Activated CD8-positive, alpha-beta memory T cell treated with anti-CD3 and anti-CD28 coated beads for 36 hours (primary cell): ENCODE results near the gene MRC1. TPM values are rescaled to one million over a fixed set of nuclear protein-coding genes. Genes with fewer than 3 reads are reported as not detected.
"Not testable (repeated sequence)": the region's sequence is repeated elsewhere in the genome, so short reads cannot be mapped to it uniquely, and the experiment has no call there.

Source experiments
- CTCF ChIA-PET: fragments of 350-600 bp; sonication (Branson Sonifier 250); formaldehyde crosslinking; loops from one replicate; lab custom pipeline; 2021; ENCODE audit warnings: antibody characterized with exemption; lab: Charles Lee
- POLR2A ChIA-PET: fragments of 350-600 bp; sonication (Branson Sonifier 250); formaldehyde crosslinking; loops from one replicate; lab custom pipeline; 2021; ENCODE audit warnings: antibody characterized with exemption; lab: Charles Lee
- total RNA-seq, 2 experiments: library from RNA; stranded (reverse); gene quantifications; one replicate each; pipeline ENCODE4 v1.2.3, GENCODE V29; 2021

The MRC1 gene
- total RNA-seq, 2 experiments from 2014 or later: 0.04 TPM; not detected in 1

- ChIA-PET POLR2A (no interaction called here), CTCF (interaction anchor here (0.6 kb wide), 1 partner anchor 112 kb away, joined by 4 read pairs; no protein-coding TSS in a partner anchor)
These were observed 142.8 kb downstream of the MRC1 start, which contains the start of gene SLC39A12 for GRCh38 chr10:17951868-17952371. SLC39A12 (plus strand) TSS chr10:17951918; CDS start chr10:17953277, 1,359 bp downstream.

- CTCF ChIA-PET, POLR2A ChIA-PET: not testable (repeated sequence)
These were observed 145.2 kb downstream of the MRC1 start for GRCh38 chr10:17954372-17954771.

- CTCF ChIA-PET: no interaction called here
- POLR2A ChIA-PET: no interaction called here
These were observed 145.7 kb downstream of the MRC1 start for GRCh38 chr10:17954861-17955260.

GRCh38 chr10:17958049-17958448 lies 148.9 kb downstream of the MRC1 start:
- CTCF ChIA-PET: no interaction called here
- POLR2A ChIA-PET: no interaction called here

- ChIA-PET CTCF (no interaction called here), POLR2A (no interaction called here)
These were observed 150.7 kb downstream of the MRC1 start for GRCh38 chr10:17959870-17960269.

Other genes with a start within 250 kb of the MRC1 start
- 1 to 10 TPM; 1.5 to 2.1 TPM for gene HACD1, start 192.0 kb upstream of the MRC1 start, total RNA-seq
- 10 to 100 TPM; 21.2 to 24.2 TPM for gene STAM, start 165.2 kb upstream of the MRC1 start, total RNA-seq
- gene TMEM236, start 57.1 kb upstream of the MRC1 start, total RNA-seq: under 1 TPM; 0.04 TPM
- not detected for gene SLC39A12, start 142.6 kb downstream of the MRC1 start, total RNA-seq